Natural killer cell (primary cell): ENCODE measurements around the gene KIAA0513. TPM values are rescaled to one million over a fixed set of nuclear protein-coding genes. Genes with fewer than 3 reads are reported as not detected.

Experiments
- ATAC-seq, 3 donors: fragments of 150-1000 bp in 2 of 3; fragments of 200-7000 bp in 1 of 3; cut with Tn5 transposase; 1 replicate in 1 of 3; 2 replicates in 2 of 3; pipeline ENCODE4 v1.10.0; 2021; ENCODE audit warnings: mild to moderate bottlenecking in 2 of 3, moderate library complexity in 2 of 3
- DNase-seq, 2 donors: peaks; one replicate each; pipeline versions ENCODE4 v3.0.0 to v3.0.0-alpha.2; 2013 to 2021; ENCODE audit warnings: mixed read lengths in 1 of 2
- H3K27ac ChIP-seq: one replicate; pipeline ENCODE4 v1.5.1; 2013; ENCODE audit warnings: mild to moderate bottlenecking, low read length
- H3K27me3 ChIP-seq: one replicate; pipeline ENCODE4 v1.6.1; 2013; ENCODE audit warnings: low read length; ENCODE audit not compliant: control insufficient read depth, insufficient read depth
- H3K36me3 ChIP-seq: one replicate; pipeline ENCODE4 v1.6.1; 2013; ENCODE audit warnings: low read length; ENCODE audit not compliant: control insufficient read depth, insufficient read depth
- H3K4me1 ChIP-seq: one replicate; pipeline ENCODE4 v1.6.1; 2013; ENCODE audit warnings: low read length; ENCODE audit not compliant: control insufficient read depth, insufficient read depth
- H3K4me3 ChIP-seq: one replicate; pipeline ENCODE4 v1.5.1; 2013; ENCODE audit warnings: low read length
- H3K9me3 ChIP-seq: one replicate; pipeline ENCODE4 v1.6.1; 2013; ENCODE audit warnings: low read length; ENCODE audit not compliant: control insufficient read depth, insufficient read depth
- H3K27ac Mint-ChIP-seq, 2 donors: one replicate each; pipeline ENCODE4 v1.8.0; 2022; ENCODE audit warnings: mild to moderate bottlenecking in 2 of 2, mixed read lengths in 2 of 2, moderate library complexity in 1 of 2
- H3K27me3 Mint-ChIP-seq, 2 donors: one replicate each; pipeline ENCODE4 v1.8.0; 2022; ENCODE audit warnings: low read depth in 2 of 2, mixed read lengths in 2 of 2
- H3K36me3 Mint-ChIP-seq: one replicate; pipeline ENCODE4 v1.8.0; 2022; ENCODE audit warnings: mixed read lengths
- H3K4me1 Mint-ChIP-seq, 2 donors: one replicate each; pipeline ENCODE4 v1.8.0; 2022; ENCODE audit warnings: mixed read lengths in 2 of 2
- H3K4me3 Mint-ChIP-seq: one replicate; pipeline ENCODE4 v1.8.0; 2022; ENCODE audit warnings: mild to moderate bottlenecking, moderate library complexity, mixed read lengths
- H3K9me3 Mint-ChIP-seq, 2 donors: one replicate each; pipeline ENCODE4 v1.8.0; 2022; ENCODE audit warnings: mixed read lengths in 2 of 2
- WGBS: methylation state at CpG from one replicate; pipeline ENCODE4 v1.1.7; 2013; ENCODE audit warnings: missing lambda C conversion rate; ENCODE audit not compliant: insufficient coverage; 5-methylcytosine and 5-hydroxymethylcytosine counted together
- intact Hi-C: fragments of 100-400 bp; cut with micrococcal nuclease; formaldehyde crosslinking; loops from one replicate; pipeline ENCODE4 v1.14.2; 2022
- total RNA-seq, 4 donors: library from RNA; stranded (reverse); fragments of 120-200 nt in 1 of 4; gene quantifications; one replicate each; pipeline versions ENCODE4 v1.2.3 to v1.2.4, GENCODE V29; 2013 to 2022
- TF ChIP-seq, protein P1 (sequence below): fragments of 200-600 bp; IDR thresholded peaks from one replicate; pipeline ENCODE4 v1.8.0; 2022; ENCODE audit warnings: antibody characterized with exemption

The KIAA0513 gene
- total RNA-seq, 3 donors from 2014 or later (not counting 1 experiment from before 2014, with no cell fraction given) = 7.9 to 17.7 (median 12.1) TPM

DNA sequence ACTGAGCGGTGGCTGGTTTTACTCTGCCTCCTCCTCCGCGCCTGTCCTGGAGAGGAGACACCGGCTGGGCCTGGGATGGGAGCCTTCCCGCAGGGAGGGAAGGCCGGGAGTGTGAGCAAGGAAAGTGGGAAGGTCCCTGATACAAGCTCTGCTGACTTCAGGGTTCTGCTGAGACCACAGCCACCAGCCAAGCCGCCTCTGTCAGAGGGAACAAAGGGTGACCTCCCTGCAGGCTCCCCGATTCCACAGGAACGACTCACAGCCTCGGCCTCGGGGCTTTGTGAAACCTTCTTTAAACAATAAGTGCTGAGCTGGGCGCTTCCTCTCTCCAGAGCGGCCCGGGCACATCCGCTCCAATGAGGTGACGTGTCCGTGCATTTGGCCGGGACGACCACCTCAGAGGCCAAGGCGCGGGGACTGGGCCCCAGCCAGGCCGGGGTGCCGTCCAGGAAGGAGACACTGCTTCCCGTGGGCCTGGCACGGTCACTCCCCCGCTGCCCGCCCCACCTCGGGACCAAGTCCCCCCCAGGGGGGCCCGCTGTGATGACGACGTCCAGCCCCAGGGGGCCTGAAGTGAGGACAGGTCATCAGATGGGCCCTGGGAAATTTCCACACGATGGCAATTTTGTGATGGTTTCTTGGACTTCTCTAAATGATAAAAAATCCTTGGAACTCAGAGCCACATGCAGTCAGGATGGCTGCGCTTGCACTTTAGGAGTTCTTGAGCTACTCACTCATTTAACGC is 96.5 kb downstream of the KIAA0513 start:
- DNase-seq = no peak
- no peaks in the 10 kb centered on the region for H3K4me1 Mint-ChIP-seq
- H3K27ac Mint-ChIP-seq = no peak overlapping the region
- no peaks in the 10 kb centered on the region for H3K36me3 Mint-ChIP-seq
- Histone ChIP-seq H3K27me3 (no peaks in the 10 kb centered on the region), H3K36me3 (no peaks in the 10 kb centered on the region), H3K27ac (no peak overlapping the region), H3K4me3 (no peak overlapping the region), H3K9me3 (no peaks in the 10 kb centered on the region), H3K4me1 (no peaks in the 10 kb centered on the region)
- intact Hi-C loops = no loop called here
- 90% methylated on average over 34 of the region's 34 CpGs for WGBS
- H3K4me3 Mint-ChIP-seq = no peak overlapping the region
- no peak for ATAC-seq
- no peaks in the 10 kb centered on the region for H3K27me3 Mint-ChIP-seq
- H3K9me3 Mint-ChIP-seq = no peaks in the 10 kb centered on the region
- TF ChIP-seq, protein P1, sequence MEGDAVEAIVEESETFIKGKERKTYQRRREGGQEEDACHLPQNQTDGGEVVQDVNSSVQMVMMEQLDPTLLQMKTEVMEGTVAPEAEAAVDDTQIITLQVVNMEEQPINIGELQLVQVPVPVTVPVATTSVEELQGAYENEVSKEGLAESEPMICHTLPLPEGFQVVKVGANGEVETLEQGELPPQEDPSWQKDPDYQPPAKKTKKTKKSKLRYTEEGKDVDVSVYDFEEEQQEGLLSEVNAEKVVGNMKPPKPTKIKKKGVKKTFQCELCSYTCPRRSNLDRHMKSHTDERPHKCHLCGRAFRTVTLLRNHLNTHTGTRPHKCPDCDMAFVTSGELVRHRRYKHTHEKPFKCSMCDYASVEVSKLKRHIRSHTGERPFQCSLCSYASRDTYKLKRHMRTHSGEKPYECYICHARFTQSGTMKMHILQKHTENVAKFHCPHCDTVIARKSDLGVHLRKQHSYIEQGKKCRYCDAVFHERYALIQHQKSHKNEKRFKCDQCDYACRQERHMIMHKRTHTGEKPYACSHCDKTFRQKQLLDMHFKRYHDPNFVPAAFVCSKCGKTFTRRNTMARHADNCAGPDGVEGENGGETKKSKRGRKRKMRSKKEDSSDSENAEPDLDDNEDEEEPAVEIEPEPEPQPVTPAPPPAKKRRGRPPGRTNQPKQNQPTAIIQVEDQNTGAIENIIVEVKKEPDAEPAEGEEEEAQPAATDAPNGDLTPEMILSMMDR = no peak

DNA sequence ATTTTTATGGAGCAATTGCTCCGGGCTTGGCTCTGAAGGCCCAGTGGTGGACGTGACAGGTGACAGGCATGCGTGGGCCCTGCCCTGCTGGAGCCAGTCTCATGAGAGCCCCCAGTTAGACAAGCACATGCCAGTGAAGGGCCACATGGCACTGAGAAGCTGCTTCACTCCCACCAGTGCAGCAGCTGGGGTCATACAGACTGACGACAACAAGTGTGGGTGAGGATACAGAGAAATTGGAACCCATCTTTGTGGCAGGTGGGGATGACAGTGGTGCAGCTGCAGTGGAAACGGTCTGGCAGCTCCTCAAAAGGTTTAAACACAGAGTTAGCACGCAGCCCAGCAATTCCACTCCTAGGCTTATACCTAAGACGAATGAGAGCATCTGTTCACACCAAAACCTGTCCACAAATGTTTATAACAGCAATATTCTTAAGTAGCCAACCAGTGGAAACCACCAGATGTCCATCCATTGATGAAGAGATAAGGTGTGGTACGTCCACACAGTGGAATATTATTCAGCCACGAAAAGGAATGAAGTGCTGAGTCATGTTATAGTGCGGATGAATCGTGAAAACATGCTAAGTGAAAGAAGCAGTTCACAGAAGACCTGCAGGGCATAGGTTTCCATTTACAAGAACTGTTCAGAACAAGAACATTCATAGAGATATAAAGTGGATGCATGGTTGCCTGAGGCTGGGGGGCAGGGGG is 97.2 kb downstream of the KIAA0513 start:
- Mint-ChIP-seq H3K27me3 (no peaks in the 10 kb centered on the region), H3K9me3 (no peaks in the 10 kb centered on the region), H3K4me1 (no peaks in the 10 kb centered on the region), H3K27ac (no peak overlapping the region), H3K36me3 (no peaks in the 10 kb centered on the region), H3K4me3 (no peak overlapping the region)
- H3K27me3 ChIP-seq = no peaks in the 10 kb centered on the region
- 84% methylated on average over 11 of the region's 11 CpGs for WGBS
- ATAC-seq (no peak), DNase-seq (no peak)
- no peak overlapping the region for H3K27ac ChIP-seq
- H3K9me3 ChIP-seq = no peaks in the 10 kb centered on the region
- no peaks in the 10 kb centered on the region for H3K4me1 ChIP-seq
- intact Hi-C loops = no loop called here
- no peak overlapping the region for H3K4me3 ChIP-seq
- H3K36me3 ChIP-seq = no peaks in the 10 kb centered on the region
- TF ChIP-seq, protein P1 = no peak

DNA sequence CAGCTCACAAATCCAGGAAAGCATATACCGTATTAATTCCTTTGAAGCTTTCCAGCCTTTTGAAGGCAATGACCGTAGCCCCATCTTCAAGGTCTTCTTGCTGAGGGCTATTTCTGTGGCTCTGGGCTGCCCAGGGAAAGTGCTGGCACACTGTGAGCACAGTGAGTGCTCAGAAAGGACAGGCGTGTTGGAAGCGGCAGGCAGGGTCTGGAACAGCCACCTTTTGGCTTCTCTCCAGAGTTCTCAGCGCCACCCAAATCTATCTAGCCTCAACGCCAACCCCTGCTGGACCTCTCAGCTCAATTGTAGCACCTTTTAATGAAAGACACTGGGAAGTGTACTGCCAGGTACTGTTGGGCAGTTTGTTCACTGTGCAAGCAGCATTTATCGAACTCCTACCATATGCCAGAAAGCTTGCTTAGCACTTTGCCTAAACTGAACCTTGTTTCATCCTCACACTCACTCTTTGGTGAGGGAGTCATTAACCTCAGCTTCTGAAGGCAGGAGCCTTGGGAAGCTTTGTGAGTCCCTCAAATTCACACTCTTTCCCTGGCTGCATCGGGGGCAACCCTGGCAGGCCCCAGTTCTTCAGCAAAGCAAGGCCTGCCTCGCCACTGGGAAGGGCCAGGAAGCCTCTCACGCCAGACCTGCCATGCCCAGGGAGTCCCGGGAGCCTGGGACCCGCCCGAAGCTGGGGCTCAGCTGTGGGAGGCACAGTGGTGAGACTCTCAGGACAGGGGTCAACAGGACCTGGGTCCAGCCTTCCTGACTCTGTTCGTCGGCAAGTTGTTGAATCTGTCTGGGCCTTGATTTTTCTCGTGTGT is 98.2 kb downstream of the KIAA0513 start:
- Mint-ChIP-seq H3K36me3 (no peaks in the 10 kb centered on the region), H3K4me1 (no peaks in the 10 kb centered on the region), H3K27me3 (no peaks in the 10 kb centered on the region), H3K4me3 (no peak overlapping the region), H3K9me3 (no peaks in the 10 kb centered on the region), H3K27ac (no peak overlapping the region)
- Histone ChIP-seq H3K27me3 (no peaks in the 10 kb centered on the region), H3K9me3 (no peaks in the 10 kb centered on the region), H3K4me3 (no peak overlapping the region), H3K27ac (no peak overlapping the region), H3K36me3 (no peaks in the 10 kb centered on the region), H3K4me1 (no peaks in the 10 kb centered on the region)
- TF ChIP-seq, protein P1 = no peak
- DNase-seq (no peak), ATAC-seq (no peak)
- intact Hi-C loops = no loop called here
- WGBS = 93% methylated on average over 16 of the region's 16 CpGs
